Left renal cortex interstitium (tissue), 4 donors: ENCODE results near the gene NEU3. TPM values are rescaled to one million over a fixed set of nuclear protein-coding genes. Genes with fewer than 3 reads are reported as not detected.
"Not testable (repeated sequence)": the region's sequence is repeated elsewhere in the genome, so short reads cannot be mapped to it uniquely, and the experiment has no call there.

Source experiments
- DNase-seq, 4 donors: peaks; one replicate each; pipeline ENCODE4 v3.0.0-alpha.2; 2013; ENCODE audit warnings: low read depth in 4 of 4, low spot score in 2 of 4, missing footprints in 1 of 4
- polyA plus RNA-seq, 4 donors: library from polyadenylated mRNA; unstranded; fragments of 120-200 nt; gene quantifications; one replicate each; pipeline ENCODE4 v1.2.1, GENCODE V29; 2013; ENCODE audit not compliant: insufficient read length in 4 of 4

The NEU3 gene
- 10 to 100 TPM in 2 of 4 donors, 1 to 10 TPM in 2; 9.0 to 13.2 (median 11.2) TPM for polyA plus RNA-seq

DNA sequence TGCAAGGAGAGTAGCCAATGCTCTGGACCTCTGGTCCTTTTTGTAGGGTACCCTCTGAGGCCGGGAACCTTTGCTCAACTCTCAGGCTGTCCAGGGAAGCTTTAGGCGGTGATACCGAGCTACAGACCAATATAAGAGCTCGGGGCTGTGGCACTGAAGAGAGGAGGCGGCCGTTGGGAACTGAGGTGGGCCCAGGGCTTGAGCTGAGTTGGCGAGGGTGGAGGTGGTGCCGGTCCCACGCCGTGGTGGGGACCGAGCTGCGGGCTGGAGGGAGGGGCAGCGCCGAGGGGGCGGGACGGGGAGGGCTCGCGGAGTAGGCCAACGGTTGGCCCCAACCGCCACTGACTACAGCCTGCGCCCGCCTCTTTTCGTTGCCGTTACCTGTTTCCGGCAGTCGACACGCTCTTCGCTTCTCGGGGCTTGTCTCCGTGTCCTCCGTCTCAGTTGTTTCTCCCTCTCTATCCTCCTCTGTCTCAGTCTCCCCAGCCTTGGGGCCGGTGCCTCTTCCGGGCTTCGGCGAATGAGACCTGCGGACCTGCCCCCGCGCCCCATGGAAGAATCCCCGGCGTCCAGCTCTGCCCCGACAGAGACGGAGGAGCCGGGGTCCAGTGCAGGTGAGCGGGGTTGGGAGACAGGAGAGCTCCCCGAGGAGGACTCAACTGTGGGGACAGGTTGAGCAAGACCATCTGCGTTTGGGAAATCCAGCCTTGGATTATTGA lies at the start of gene NEU3:
Gene NEU3, plus strand, starts transcription at position 393 of the 719 bp plus-strand sequence. Its CDS starts 128 bp downstream, at position 521.
- DNase-seq: peak; percentile 29 to 53 (median 49)

DNA sequence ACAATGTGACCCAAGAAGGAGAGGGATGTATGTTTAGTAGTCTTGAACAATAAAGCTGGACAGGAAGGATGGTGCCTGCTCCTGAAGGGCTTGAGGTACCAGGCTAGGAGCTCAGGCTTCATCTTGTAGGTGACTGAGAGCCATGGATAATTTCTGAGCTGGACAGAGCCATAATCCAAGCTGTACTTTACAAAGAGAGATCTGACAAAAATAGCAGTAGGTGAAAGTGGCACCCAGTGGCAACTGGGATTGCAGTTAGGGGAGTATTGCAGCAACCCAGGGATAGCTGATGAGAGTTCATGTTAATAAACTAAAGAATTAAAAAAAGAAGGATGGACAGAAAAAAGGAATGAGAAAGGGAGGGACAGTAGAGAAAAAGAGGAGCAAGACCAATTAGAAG lies 47.2 kb upstream of the NEU3 start:
- no peak for DNase-seq

DNA sequence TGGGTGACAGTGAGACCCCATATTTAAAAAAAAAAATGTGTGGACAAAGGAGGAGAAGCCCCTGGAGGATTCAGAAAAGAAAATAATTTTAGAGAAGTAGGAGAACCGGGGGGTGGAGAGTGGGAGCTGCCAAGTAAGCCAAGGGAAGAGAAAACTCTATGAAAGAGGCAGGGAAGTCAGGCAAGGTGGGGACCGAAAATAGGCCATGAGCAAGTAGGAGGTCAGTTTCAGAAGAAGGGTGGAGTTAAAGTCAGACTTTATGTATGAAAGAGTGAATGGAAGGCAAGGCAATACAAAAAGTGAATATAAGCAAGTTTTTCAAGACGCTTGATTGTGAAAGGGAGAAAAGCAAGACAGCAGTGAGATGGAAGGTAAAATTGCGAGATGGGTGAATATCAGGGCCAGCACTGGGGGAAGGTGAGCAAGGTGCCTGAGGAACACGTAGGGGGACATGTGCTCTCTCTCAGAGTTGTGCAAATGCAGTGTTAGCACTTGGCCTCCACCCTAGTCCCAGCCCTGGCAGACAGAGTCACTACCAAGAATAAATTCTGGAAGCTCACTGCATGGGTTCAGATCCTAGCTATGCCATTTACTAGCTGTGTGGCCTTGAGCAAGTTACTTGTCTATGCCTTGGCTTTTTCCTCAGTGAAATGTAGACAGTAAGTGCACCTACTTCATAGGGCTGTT lies 46.5 kb upstream of the NEU3 start:
- no peak for DNase-seq

DNA sequence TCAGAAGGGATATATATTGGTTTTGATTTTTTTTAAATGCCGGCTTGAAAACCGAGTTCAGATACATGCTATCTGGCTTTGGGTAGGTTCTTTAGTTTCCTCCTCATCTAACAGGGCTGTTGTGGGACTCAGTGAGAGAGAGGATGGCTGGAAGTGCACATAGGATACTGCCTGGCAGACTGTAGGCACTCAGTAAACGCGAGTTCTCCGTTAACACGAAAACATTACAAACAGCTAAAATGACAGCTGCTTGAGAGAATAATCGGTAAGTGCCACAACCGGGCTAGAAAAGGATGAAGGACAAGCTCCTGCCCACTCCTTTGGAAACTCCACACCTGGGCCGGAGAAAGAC lies 40.2 kb upstream of the NEU3 start:
- DNase-seq: no peak

DNA sequence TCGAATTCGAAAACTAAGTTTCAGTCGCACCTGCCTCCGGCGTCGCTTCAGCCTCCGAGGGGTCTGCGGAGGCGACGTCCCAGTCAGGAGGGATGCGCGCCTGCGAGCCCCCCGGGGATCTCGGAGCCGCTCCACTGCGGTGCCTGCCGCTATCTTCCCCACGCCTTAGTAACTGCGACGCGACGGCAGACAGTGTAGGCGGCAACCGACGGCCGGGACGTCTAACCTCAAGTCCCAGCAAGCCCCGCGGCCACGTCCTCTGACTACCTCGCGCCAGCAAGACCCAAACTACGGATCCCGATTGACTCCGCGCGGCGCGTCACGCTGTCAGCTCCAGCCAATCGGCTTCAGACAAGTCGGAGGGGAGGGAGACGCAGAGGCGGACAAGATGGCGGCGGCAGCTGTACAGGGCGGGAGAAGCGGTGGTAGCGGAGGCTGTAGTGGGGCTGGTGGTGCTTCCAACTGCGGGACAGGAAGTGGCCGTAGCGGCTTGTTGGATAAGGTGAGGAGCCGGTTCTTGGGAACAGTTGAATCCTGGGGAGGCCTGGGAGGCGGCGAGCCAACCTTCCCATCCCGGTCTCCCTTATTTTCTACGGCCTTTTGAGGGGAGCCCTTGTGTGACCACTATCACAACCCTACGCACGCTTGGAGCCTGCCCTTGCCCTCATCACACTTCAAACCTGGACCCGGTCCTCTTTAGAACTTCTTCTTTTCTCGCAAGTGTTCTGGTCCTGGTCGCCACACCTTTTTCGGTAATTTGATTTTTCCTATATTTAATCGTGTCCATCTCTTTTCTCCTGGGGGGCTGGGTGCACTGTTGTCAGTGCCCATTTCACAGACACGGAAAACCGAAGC lies 39.6 kb upstream of the NEU3 start, which contains the start of the genes SPCS2 and XRRA1:
Gene SPCS2, plus strand, starts transcription at position 369 of the 855 bp plus-strand sequence. Its CDS starts 20 bp downstream, at position 389.
Gene XRRA1, minus strand, starts transcription at position 194 of the 855 bp plus-strand sequence. CDS start 8,213 bp downstream, outside the sequence.
- DNase-seq: peak; percentile 83 to 96 (median 91)

DNA sequence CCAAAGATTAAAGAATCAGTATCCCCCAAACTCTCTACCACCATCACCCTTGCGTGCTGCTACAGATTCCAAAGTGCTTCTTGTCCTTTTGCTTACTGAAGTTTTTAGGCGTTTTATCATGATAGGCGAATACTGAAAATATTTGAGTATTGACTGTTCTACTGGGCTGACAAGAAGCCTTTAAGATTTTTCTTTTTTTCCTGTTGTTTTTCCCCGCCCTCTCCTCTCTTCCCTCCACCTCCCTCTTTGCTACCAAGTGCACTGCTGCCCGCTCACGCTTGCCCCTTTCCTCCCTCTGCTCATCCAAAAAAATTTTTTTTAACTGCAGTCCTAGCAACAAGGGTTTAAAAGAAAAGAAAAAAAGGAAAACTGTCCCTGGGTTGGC lies 39.0 kb upstream of the NEU3 start:
- no peak for DNase-seq

- no peak for DNase-seq
These were observed 38.3 kb upstream of the NEU3 start for GRCh38 chr11:74950374-74950969.

- DNase-seq: no peak
These were observed 37.5 kb upstream of the NEU3 start for GRCh38 chr11:74951226-74951625.

- no peak for DNase-seq
These were observed 36.0 kb upstream of the NEU3 start for GRCh38 chr11:74952752-74953151.

- DNase-seq: no peak
These were observed 35.3 kb upstream of the NEU3 start for GRCh38 chr11:74953451-74953850.

GRCh38 chr11:74954199-74954598 lies 34.5 kb upstream of the NEU3 start:
- no peak for DNase-seq

- DNase-seq: no peak
These were observed 32.2 kb upstream of the NEU3 start for GRCh38 chr11:74956397-74957015.

- DNase-seq: no peak
These were observed 30.6 kb upstream of the NEU3 start for GRCh38 chr11:74957937-74958629.

GRCh38 chr11:74960128-74960527 lies 28.6 kb upstream of the NEU3 start:
- not testable (repeated sequence) for DNase-seq

GRCh38 chr11:74966651-74967050 lies 22.1 kb upstream of the NEU3 start:
- DNase-seq: no peak

DNA sequence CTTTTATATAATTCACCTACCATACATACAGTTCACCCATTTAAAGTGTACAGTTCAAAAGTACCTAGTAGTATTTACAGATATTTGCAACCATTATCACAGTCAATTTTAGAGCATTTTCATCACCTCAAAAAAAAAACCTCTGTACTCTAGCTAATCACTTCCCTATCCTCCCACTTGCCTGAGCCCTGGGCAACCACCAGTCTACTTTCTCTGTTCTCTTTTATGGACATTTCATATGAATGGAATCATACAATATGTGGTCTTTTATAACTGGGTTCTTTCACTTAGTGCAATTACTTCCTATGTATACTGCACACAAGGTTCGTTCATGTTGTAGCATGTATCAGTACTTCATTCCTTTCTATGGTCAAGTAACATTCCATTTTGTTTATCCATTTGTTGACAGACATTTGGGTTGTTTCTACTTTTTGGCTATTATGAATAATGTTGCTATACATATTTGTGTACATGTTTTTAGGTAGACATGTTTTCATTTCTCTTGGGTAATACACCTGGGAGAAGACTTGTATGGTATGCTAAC lies 17.8 kb upstream of the NEU3 start:
- no peak for DNase-seq

GRCh38 chr11:74971424-74971823 lies 17.3 kb upstream of the NEU3 start:
- no peak for DNase-seq

GRCh38 chr11:74978041-74978440 lies 10.7 kb upstream of the NEU3 start:
- DNase-seq: no peak

DNA sequence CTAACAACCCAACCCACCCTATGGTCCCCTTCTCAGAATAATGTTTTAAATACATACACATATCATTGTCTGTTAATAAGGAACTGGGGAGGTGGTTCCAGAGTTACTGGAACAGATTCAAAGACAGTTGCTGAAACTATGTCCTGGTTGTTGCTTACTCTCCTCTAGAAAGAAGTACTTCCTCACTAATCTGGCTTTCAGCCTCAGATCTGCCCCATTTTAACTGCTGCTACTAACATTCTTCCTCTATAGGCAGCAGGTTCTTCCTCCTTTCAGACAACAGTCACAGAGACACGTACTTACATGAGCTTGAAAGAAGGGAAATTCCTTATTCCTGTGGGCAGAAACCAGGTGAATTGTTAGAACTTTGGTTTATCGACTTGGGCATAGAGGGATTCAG lies 8.1 kb upstream of the NEU3 start:
- no peak for DNase-seq
